ENCODE results near the gene SLC37A1.
A peak's percentile ranks its signal among the peaks of the same experiment; 100 is the strongest.

SLC37A1 gene

DNA sequence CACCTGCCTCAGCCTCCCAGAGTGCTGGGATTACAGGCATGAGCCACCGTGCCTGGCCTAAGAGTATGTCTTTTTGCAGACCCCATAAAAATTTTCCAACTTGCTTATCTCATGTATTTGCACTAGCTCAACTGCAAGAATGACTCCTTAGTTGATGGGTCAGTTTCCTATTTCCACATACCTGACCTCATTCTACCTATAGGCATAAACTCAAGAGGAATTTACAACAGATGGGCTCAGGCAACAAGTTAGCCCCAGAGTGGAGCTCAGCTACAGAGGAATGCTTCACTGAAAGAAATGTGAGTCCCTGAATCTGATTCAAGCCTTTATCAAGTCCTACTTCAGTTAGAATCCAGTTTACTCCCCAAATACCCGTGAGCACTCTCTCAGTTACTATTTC lies 5.3 kb upstream of the SLC37A1 start:
- no peak for DNase-seq

DNA sequence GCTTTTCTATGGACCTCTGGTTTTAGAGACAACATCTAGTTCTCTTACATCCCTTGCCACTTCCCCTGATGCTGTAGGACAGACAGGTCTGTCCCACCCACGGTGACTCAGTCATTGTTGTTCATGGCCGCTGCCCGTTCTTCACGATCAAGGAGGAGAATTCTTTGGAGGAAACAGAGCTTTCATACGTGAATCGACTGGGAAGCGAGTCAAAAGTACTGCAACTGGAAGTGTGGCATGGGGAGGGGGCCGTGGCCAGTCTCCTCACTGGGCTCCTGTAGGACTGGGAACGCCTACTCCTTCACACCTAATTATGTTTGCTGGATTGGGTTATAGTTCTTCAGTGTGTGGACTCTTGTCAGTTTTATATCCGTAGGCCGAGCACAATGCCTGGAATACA lies 4.4 kb upstream of the SLC37A1 start:
- DNase-seq, result no peak

DNA sequence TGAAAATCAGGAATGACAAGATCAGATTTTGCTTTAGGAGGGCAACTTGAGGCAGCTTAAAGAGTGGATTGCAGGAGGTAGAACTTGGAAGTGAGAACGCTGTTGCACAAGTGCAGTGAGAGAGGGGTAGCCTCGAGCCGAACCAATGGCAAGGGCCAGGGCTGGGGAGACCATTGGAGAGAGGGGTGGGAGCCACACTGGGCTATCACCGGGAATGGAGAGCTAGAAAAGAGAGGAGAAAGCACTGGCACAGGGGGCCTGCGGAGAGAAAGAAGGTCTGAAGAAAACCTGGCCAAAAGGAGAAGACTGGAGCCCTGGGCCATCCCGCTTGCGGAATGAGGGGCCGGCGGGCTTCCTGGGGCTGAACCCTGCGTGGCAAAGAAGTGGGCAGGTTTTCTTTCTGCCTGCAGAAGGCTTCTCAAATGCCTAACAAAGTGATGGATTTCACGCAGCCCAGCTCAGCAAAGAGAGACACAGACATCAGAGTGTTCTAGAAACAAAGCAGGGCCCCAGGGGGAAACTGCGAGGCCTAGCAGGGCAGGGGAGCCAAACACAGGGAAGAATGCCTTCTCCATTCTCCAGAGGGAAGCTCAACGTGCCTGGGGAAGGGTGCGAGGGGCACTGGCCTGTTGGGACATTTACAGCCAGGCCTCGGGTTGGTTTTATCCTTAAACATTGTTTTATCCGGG lies 1.2 kb upstream of the SLC37A1 start:
- DNase-seq, result no peak

DNA sequence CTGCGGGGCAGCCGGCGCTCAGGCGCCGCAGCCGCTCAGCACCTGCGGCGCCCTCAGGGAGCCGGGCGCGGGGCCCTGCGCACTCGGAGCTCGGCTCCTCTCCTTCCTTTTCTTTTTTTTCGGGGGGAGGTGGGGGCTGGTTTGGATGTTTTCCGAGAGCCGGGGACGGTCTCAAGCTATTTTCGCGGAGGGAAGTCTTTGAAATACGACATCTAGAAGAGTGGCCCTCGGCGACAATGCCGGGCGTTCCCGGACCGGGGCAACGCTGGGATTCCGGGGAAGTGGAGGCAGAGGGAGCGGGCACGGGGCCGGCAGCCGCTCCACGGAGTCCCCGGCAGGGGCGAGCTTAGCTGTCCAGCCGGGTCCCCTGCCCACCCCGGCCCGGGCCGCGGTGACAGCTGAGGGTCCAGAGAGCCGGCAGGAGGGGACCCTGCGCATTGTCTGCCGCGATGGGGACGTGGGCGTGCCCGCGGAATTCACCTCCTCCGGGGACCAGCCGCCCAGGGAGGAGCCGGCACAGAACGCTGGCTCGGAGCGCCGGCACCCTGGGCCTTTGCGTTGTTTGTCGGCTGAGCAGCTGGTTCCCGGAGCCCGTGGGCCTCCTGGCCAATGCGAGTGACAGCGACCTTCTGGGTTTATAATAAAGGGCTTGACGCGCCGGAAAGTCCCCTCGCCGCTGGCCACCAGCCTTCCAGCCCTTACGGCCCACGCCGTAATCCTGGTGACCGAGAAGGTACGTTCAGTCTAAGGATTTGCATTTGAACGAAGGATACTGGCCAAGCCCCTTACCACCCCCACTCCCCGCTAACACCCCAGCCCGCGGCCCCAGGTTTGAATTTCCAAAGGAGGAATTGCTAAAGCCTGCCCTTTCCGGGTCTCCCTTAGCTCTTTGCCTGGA lies 582 bp downstream of the SLC37A1 start:
- DNase-seq, result no peak

DNA sequence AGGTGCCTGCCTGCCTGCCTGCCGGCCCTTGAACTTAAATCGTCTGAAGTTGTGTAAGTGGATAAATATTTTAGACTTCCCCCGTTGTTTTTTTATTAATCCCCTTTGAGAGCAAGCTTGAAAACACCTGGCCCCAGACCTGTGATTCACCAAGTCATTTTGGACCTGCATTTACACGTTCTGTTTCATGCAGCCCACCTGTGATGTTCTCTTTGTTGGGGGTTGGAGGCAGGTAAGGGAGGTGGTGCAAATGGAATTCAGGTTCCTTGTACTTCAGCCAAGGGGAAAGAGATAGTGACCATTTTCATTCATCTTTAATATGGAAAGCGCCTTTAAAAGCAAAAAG lies 1.2 kb downstream of the SLC37A1 start:
- DNase-seq, result no peak

DNA sequence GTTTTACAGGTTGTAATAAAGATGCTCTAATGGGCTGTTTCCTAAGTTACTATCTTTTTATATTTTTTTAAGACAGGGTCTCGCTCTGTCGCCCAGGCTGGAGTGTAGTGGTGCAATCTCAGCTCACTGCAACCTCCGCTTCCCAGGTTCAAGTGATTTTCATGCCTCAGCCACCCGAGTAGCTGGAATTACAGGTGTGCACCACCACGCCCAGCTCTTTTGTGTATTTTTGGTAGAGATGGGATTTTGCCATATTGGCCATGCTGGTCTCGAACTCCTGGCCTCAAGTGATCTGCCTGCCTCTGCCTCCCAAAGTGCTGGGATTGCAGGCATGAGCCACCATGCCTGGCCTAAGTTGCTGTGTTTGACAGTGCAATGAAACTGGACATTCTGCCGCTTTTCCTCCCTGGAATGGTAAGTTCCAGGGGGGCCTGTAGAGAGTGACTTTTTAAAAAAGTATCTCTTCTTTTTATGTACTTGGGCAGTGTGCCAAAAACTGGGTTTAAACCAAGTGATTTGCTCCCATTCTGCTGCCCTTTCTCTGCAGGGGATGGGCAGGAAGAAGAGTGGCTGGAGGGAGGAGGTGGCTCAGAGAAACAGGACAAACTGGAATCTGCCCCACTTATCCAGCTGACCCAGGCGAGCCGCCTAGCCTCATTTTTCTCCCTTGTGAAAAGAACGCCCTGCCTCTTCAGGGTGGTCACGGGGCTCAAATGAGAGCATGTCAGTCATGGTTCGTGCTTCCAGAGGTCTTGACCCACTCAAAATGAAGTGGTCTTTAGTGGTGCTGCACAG lies 2.3 kb downstream of the SLC37A1 start:
- peak; percentile 86 for DNase-seq

DNA sequence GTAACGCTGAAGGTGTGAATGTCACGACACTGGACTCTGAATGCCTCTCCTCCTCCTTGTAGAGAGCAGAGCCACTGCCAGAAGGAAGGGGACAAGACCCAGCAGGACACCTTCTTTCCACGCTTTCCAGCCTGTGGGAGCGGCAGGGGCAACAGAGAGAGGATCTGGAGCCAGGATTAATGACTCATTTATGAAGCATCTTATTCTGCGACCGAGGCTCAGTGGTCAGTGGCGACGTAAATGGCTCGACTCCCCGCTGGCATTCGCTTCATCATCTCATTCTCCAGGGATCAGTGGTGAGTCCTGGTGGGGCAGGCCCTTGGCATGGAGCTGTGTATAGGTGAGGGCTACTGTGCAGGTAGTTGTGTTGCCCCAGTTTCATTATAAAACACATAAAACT lies 4.6 kb downstream of the SLC37A1 start:
- DNase-seq, result no peak

DNA sequence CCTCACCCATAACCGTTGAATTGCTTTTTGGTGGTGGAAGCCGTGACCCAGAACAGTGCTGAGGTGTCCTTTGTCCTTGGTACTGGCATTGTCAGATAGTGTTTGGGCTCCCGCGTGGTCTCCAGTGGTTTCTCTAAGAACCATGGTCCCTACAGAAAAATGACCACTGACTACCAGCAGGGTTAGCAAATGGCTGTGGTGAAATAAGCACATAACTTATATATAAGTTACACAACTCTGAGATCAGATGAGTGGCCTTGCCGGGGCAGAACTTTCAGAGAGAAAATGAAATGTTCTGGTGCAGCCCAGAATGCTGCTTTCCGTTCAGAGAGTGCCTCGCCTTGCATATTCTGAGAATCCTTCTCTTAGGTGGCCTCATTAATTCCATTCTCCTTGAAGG lies 5.0 kb downstream of the SLC37A1 start:
- DNase-seq, result no peak

DNA sequence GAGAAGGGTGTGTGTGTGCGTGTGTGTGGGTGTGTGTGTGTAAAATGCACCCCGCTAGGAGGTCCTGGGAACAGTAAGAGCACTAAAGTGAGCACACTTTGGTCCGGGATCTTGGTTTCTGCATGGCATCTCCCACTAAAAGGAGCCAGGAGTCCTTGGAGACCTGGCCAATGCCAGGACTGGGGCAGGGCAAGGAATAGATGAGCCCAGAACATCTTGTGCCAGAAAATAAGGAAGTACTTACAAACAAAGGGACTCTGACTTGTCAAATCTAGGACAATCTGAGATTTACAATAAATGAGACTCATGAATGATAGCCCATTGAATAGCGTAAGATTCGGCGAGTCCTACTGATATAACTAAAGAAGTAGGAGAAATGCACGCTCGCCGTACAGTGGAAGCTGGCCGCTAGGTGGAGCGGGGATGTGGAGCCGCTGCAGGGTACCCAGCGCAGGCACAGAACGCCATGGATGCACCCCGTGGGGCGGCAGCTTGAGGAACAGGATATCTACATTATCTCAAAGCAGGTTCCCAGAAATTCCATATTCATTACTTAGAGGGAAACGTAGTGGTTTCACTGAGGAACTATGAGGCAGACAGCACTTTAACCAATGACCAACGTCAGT lies 7.1 kb downstream of the SLC37A1 start:
- no peak for DNase-seq

DNA sequence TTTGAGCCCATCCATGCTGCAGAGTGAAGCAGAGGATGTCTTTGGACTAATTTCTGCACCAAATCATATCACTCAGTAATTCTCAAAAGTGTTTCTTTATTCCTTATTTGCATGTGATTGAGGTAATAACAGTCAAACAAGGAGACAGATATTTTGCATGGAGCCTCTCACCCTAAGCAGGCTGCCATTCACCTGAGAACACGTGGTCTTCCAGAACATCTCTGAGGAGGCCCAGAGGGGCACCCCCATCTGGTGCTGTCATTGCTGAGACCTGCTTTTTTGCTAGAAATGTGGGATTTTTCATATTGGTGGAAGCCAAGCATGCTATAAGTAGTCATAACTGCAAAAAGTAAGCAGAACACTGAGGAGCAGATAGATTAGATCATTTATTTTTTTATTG lies 7.7 kb downstream of the SLC37A1 start:
- DNase-seq, result no peak

DNA sequence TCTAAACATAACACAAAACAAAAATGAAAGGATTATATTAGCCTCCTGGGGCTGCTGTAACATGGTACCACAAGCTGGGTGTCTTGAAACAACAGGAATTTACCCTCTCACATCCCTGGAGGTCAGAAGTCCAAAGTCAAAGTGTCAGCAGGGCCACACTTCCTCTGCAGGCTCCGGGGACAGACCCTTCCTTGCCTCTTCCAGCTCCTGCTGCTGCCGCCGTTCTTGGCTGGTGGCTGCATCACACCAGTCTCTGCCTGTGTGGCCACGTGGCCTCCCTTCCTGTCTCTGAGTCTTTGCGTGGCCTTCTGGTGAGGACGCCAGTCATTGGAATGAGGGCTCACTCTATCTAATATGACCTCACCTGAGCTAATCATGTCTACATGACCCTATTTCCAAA lies 8.2 kb downstream of the SLC37A1 start:
- DNase-seq, result no peak

DNA sequence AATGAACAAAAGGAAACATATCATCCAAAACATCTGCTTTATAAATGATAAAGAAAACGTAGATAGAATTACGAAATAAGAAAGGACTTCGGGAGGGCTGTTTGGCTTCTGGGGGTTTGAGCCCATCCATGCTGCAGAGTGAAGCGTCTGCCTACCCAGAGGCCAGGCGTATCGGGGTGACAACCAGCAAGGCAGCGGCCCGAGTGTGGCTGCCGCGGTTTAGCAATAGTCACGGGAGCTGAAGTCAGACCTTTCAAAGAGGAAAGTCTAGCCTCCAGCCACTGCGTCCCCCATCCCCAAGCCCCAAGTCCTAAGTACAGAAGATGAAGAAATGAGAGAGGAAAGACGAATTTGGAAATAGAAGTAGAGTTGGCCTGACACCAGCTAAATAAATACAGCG lies 8.6 kb downstream of the SLC37A1 start:
- DNase-seq, result no peak

DNA sequence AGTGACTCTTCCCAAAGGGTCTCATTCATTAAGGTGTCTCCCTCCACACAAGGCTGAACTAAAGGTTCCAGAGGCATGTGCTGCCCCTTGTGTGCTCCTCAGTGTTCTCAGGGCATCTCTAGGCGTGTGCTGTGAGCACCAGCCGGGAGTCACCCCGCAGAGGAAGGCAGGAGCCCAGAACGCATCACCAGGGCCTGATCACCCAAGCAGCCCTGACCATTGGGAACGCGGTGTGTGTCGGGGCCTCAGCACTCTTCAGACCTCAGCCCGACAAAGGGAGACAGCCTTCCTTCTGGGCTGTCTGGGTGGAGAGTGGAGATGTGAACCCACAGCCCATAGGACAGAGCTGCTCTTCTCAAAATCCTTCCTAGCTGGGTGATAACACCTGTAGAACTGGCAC lies 9.1 kb downstream of the SLC37A1 start:
- no peak for DNase-seq

DNA sequence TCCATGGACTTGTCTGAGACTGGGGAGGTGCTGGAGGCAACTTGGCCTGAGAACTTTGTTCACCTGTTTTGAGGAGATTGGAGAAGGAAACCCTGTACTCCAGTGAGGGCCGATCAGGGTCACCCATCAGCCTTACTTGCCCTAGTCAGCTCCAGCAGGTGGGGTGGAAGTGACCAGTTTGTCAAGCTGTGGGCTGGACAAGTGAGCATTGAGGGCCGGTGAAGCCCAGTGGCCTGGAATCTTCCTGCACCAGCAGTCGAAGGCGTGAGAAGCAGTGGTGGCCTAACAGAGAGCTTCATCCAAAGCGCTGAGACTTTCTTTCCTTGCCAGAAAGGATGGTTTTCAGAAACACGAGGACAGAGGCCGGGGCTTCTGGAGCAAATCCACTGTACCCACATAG lies 9.6 kb downstream of the SLC37A1 start:
- DNase-seq, result no peak

DNA sequence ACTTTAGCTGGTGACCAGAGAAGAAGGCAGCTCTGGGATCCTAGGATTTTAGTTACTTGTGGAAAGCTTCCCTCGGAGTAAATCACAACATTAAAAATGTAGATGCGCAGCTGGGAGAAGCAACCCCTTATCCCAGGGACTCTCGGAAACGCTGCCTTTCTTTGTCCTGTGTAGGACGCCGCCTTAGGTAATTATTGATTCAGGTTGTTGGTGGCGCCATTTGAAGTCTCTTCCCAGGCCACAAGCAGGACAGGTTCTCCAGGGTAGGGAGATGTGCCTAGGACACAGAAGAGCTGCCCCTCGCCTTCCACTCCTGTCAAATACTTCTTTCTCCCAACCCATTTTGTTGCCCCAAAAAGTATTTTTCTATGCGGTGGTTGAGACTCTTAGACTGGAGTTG lies 10.3 kb downstream of the SLC37A1 start:
- DNase-seq, result no peak

DNA sequence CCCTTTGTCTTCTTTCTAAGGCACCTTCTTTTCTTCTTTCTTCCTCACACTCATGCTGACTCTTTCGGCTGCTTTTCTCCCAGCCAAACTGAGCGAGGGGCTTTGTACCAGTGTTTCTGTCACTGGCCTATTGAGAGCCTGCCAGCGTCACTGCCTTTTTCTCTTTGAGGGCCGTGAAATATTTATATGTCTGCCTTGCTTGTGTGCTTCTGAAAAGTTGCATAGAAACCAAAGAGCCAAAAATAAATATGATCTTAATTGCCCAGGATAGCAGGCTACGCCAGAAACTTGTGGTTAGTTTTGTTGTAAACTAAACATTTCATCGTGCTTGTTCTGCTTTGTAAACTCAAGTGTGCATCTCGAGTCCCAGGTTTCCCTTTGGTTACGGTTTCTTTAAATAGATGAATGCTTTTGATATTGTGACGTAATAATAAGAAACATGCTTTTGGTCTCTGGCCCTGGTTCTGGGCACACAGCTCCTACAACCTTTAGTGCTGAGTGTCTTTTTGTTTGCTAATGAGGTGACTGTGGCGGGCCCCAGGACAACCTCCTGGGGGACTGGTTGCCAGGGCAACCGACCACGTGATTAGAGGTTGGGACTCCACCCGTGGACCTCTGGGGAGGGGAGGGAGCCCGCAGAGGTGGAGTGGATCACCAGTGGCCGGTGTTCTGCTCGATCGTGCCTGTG lies 10.8 kb downstream of the SLC37A1 start:
- no peak for DNase-seq

DNA sequence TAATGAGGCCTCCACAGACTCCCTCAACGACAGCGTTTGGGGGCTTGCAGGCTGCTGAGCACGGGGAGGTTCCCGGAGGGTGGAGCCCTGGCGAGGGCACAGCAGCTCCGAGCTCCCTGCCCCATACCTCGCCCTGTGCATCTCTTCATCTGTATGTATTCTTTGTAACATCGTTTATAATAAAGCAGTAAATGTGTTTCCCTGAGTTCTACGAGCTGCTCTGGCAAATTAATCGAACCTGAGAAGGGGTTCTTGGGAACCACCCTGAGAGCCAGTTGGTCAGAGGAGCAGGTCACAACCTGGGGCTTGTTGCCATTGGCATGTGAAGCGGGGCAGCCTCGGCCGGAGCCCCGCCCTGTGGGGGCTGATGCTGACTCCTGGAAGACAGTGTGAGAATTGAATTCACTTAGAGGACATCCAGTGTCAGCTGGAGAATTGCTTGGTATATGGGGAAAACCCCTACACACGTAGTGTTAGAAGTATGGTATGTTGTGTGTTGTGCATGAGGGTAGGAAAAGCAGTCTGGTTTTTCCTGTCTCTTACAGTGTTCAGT lies 11.5 kb downstream of the SLC37A1 start:
- DNase-seq, result no peak

DNA sequence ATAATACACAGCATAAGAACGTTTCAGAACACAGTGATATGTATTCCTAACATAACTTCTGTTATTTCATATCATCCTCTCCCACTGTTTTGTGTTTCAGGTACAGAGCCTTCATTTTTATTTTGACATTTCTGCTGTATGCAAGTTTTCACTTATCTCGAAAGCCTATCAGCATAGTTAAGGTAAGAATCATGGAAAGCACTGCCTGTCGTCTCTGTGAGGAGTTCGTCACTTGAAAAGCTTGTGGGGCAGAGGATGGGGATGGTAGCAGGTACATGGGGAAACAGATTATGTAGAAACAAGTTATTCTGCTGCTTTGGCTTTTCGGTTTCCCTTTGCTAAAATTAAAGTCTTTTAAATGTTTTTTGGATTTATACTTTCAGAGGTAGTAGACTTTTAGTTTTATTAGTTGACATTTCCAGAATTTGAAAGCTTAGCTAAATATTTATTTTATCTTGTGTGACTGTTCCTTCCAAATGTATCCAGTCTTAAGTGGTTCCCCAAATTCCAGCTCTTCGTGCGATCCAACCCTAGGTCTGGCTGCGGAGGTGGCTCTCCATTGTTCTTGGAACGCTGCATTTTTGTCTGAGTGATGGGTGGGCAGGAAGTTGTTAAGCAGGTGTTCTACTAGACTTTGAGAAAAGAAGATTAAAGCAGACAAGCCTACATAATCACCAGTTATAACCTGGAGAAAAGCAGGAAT lies 12.2 kb downstream of the SLC37A1 start:
- DNase-seq, result no peak

DNA sequence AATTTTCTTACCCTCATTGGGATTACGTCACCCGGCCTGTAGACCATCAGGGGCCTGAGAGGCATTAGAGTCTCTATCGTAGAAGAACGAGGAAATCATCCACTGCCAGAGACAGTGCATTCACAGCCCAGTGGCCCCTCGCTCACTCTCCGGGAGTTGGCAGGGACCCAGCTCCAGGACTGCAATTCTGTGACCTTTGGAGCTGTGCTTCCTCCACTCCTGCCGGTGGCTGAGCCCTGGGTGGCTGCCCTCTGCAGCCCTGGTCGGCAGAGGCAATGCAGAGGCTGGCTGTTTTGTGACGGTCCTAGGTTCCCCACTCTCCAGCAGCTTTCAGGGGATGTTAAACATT lies 12.7 kb downstream of the SLC37A1 start:
- no peak for DNase-seq

DNA sequence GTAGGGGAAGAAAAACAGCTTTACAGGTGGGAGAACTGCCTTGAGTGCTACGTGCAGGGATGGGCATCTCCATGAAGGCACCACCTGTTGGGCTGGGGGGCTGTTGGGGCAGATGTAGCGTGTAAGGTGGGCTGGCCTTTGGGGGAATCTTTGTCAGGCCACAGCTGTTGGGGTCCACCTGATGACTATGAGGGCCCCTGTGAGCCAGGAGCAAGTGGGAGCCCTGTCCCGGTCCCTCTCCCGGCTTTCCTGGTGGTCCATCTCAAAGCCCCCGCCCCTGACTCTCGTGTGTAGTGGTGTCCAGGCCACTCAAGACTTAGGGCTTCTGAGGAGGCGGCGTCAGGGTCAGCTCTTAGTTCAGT lies 13.5 kb downstream of the SLC37A1 start:
- no peak for DNase-seq

DNA sequence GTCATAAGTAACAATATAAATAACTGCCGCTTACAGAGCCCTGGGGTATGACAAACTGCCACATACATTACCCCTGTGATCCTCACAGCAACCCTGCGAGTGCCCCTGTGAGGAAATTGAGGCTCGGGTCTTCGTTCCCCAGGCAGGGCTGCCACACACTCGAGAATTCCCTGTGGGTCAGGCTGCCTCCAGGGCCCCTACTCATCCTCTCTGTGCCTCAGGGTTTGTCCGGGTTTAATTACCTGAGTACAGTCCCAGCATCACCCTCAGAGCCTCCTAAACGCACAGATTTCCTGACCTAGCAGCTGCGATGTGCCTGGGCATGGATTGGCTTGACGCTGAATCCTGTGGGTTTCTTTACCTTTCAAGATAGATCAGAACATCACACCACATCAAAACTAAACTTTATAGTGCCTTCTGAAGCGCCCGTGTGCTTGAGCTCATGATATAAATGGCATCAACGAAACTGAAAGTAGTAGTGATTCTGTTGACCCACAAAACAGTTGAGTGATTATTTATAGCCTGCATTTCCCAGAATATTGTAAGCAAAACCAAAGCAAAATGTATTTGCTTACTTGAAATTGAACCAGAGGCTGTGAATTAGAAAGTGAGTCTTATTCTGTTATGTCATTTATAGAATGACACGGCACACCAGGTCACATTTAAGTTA lies 14.0 kb downstream of the SLC37A1 start:
- DNase-seq, result no peak

DNA sequence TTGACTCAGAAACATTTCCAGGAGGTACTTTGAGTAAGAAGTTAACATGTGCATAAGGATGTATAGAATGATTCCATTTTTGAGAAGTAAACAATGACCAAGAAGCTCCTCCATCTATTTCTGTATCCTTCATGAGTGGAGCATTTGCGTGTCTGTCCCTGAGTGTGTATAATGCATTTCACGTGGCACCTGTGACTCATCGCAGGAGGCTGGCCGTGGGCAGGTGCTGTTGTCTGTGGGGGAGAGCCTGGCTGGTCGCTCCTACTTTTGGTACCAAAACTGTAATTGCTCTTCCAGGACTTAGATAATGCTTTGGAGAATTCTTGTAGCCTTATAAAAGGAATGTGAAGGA lies 16.5 kb downstream of the SLC37A1 start:
- DNase-seq, result no peak
